ENCODE data around the gene TC2N.

DNA sequence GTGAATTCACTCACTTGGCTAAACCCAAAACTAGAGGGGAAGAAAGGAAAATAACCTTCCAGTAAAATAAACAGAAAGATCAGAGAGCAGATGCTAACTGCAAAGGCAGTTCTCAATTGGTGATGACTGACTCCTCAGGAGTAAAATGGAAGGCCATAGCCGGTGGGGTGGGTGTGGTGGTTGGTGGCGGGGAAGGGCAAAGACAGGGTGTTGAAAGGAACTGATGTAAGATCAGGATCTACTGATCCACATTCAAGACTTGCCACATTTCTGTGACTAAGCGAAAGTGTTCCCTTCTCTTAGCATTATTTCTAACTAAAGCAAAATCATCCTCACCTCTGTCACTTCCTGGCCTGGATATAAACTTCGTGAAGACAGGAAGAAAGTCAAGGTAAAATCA is 26.3 kb upstream of the TC2N start:
- TF ChIP-seq, protein P1, sequence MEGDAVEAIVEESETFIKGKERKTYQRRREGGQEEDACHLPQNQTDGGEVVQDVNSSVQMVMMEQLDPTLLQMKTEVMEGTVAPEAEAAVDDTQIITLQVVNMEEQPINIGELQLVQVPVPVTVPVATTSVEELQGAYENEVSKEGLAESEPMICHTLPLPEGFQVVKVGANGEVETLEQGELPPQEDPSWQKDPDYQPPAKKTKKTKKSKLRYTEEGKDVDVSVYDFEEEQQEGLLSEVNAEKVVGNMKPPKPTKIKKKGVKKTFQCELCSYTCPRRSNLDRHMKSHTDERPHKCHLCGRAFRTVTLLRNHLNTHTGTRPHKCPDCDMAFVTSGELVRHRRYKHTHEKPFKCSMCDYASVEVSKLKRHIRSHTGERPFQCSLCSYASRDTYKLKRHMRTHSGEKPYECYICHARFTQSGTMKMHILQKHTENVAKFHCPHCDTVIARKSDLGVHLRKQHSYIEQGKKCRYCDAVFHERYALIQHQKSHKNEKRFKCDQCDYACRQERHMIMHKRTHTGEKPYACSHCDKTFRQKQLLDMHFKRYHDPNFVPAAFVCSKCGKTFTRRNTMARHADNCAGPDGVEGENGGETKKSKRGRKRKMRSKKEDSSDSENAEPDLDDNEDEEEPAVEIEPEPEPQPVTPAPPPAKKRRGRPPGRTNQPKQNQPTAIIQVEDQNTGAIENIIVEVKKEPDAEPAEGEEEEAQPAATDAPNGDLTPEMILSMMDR (IDR thresholded peaks at IDR 0.05; ENCODE audit: low read length), result no peak
- no peak for TF ChIP-seq EZH2 (optimal IDR thresholded peaks at IDR 0.05; ENCODE audit: low read depth, low read length)

Data from MM.1S (cell line).